SK-N-SH (cell line): ENCODE data around the gene MPP4. TPM values are rescaled to one million over a fixed set of nuclear protein-coding genes. Genes with fewer than 3 reads are reported as not detected.

Experiments
- CTCF ChIA-PET: fragments of 300-600, 350-600 bp; formaldehyde crosslinking; extraction: SDS; loops from one replicate; lab custom pipeline; 2021; lab: Yijun Ruan, JAX
- POLR2A ChIA-PET: fragments of 350-600 bp; sonication (Branson Sonifier 250); formaldehyde crosslinking; extraction: SDS; loops from one replicate; lab custom pipeline; 2020; ENCODE audit warnings: antibody characterized with exemption, inconsistent platforms; lab: Yijun Ruan, JAX
- DNase-seq: peaks from one replicate; pipeline ENCODE4 v3.0.0; 2012
- H2AFZ ChIP-seq: fragments of 200-600 bp; sonication (generic); 2 replicates; pipeline ENCODE4 v1.8.1; 2016; ENCODE audit warnings: antibody characterized with exemption, mild to moderate bottlenecking, low read depth
- H3F3A ChIP-seq: fragments of 200-600 bp; sonication (generic); replicated peaks from 2 replicates; pipeline ENCODE3; 2016; ENCODE audit warnings: antibody characterized with exemption, mild to moderate bottlenecking; ENCODE audit not compliant: insufficient read depth
- H3K27ac ChIP-seq, 2 experiments: fragments of 200-500 bp in 1 of 2; fragments of 200-600 bp in 1 of 2; sonication (Bioruptor generic) in 1 of 2; sonication (generic), shearing (Covaris generic) in 1 of 2; 2 replicates each; pipeline versions ENCODE4 v1.5.1 to v1.6.1; 2014 to 2016; ENCODE audit warnings: low read depth in 2 of 2, inconsistent platforms in 1 of 2, low read length in 1 of 2, mild to moderate bottlenecking in 1 of 2, mixed read lengths in 1 of 2
- H3K27me3 ChIP-seq: fragments of 200-600 bp; sonication (generic), shearing (Covaris generic); 2 replicates; pipeline ENCODE4 v1.6.1; 2016; ENCODE audit warnings: mixed run types; ENCODE audit not compliant: insufficient read depth
- H3K36me3 ChIP-seq, 2 experiments: fragments of 200-500 bp in 1 of 2; fragments of 200-600 bp in 1 of 2; sonication (Bioruptor generic) in 1 of 2; sonication (generic) in 1 of 2; replicated peaks in 1 of 2; 2 replicates each; pipeline versions ENCODE3 to v1.5.1; 2014 to 2016; ENCODE audit warnings: low read length in 1 of 2, mild to moderate bottlenecking in 1 of 2; ENCODE audit not compliant: insufficient read depth in 2 of 2, control insufficient read depth in 1 of 2
- H3K4me1 ChIP-seq, 2 experiments: fragments of 200-500 bp in 1 of 2; fragments of 200-600 bp in 1 of 2; sonication (Bioruptor generic) in 1 of 2; sonication (generic), shearing (Covaris generic) in 1 of 2; 2 replicates each; pipeline versions ENCODE4 v1.5.1 to v1.6.1; 2014 to 2016; ENCODE audit warnings: low read depth in 1 of 2, low read length in 1 of 2, mixed run types in 1 of 2; ENCODE audit not compliant: insufficient read depth in 2 of 2, control insufficient read depth in 1 of 2
- H3K4me2 ChIP-seq: fragments of 200-600 bp; sonication (generic), shearing (Covaris generic); 2 replicates; pipeline ENCODE4 v1.6.1; 2017; ENCODE audit warnings: mixed run types
- H3K4me3 ChIP-seq, 2 experiments: fragments of 200-500 bp in 1 of 2; fragments of 200-600 bp in 1 of 2; sonication (Bioruptor generic) in 1 of 2; sonication (generic), shearing (Covaris generic) in 1 of 2; 2 replicates each; pipeline versions ENCODE4 v1.5.1 to v1.8.1; 2014 to 2016; ENCODE audit warnings: low read depth in 2 of 2, inconsistent platforms in 1 of 2, low read length in 1 of 2, mild to moderate bottlenecking in 1 of 2, mixed read lengths in 1 of 2, moderate library complexity in 1 of 2
- H3K79me2 ChIP-seq: fragments of 200-600 bp; sonication (generic); 2 replicates; pipeline ENCODE4 v1.8.1; 2017; ENCODE audit warnings: mild to moderate bottlenecking; ENCODE audit not compliant: insufficient read depth
- H3K9ac ChIP-seq: fragments of 200-600 bp; sonication (generic); 2 replicates; pipeline ENCODE4 v1.6.1; 2017; ENCODE audit warnings: mixed run types
- H3K9me2 ChIP-seq: fragments of 200-600 bp; sonication (generic); 2 replicates; pipeline ENCODE4 v1.6.1; 2017; ENCODE audit warnings: mixed run types
- H3K9me3 ChIP-seq: fragments of 200-600 bp; sonication (generic); 2 replicates; pipeline ENCODE4 v1.6.1; 2017; ENCODE audit warnings: mixed run types, mild to moderate bottlenecking, moderate library complexity
- H4K20me1 ChIP-seq: fragments of 200-600 bp; sonication (generic); 2 replicates; pipeline ENCODE4 v1.6.1; 2017; ENCODE audit warnings: mild to moderate bottlenecking, mixed run types; ENCODE audit not compliant: insufficient read depth
- CHD2 ChIP-seq: fragments of 150-350 bp; IDR thresholded peaks from 2 replicates; pipeline ENCODE4 v1.6.1; 2018; ENCODE audit warnings: low read length; ENCODE audit not compliant: partially characterized antibody
- EP300 ChIP-seq, 2 experiments: IDR thresholded peaks; 2 replicates each; pipeline versions ENCODE4 v1.4.0 to v1.6.1; 2012; ENCODE audit warnings: borderline replicate concordance in 1 of 2, low read depth in 1 of 2, low read length in 1 of 2
- EZH2phosphoT487 ChIP-seq: fragments of 200-600 bp; sonication (generic); IDR thresholded peaks from 2 replicates; pipeline ENCODE4 v1.6.1; 2017; ENCODE audit warnings: low read depth, mixed run types, mild to moderate bottlenecking, antibody characterized with exemption, moderate library complexity, borderline replicate concordance
- FOSL2 ChIP-seq: IDR thresholded peaks from 2 replicates; pipeline ENCODE4 v1.4.0; 2012; ENCODE audit warnings: low read depth, mild to moderate bottlenecking, moderate library complexity, borderline replicate concordance
- FOXJ3 ChIP-seq: sonication (generic); formaldehyde crosslinking; IDR thresholded peaks from 2 replicates; pipeline ENCODE4 v1.5.1; 2020; ENCODE audit warnings: mild to moderate bottlenecking, missing genetic modification reagents
- FOXM1 ChIP-seq: IDR thresholded peaks from 2 replicates; pipeline ENCODE4 v1.4.0; 2012; ENCODE audit warnings: low read depth, mild to moderate bottlenecking
- GABPA ChIP-seq: IDR thresholded peaks from 2 replicates; pipeline ENCODE4 v1.4.0; 2012; ENCODE audit warnings: low read depth, mild to moderate bottlenecking
- GATA2 ChIP-seq: sonication (generic); formaldehyde crosslinking; IDR thresholded peaks from 2 replicates; pipeline ENCODE4 v1.5.0; 2020; ENCODE audit warnings: mild to moderate bottlenecking, missing genetic modification reagents
- IRF3 ChIP-seq: fragments of 150-350 bp; IDR thresholded peaks from 2 replicates; pipeline ENCODE4 v1.6.1; 2016; ENCODE audit warnings: mild to moderate bottlenecking, low read depth, low read length
- JUND ChIP-seq: IDR thresholded peaks from 2 replicates; pipeline ENCODE4 v1.4.0; 2012
- MAX ChIP-seq: IDR thresholded peaks from 2 replicates; pipeline ENCODE4 v1.4.0; 2012; ENCODE audit warnings: low read depth
- MEF2A ChIP-seq: IDR thresholded peaks from 2 replicates; pipeline ENCODE4 v1.4.0; 2012; ENCODE audit warnings: low read depth, borderline replicate concordance
- MXI1 ChIP-seq: IDR thresholded peaks from 2 replicates; pipeline ENCODE4 v1.6.1; 2012; ENCODE audit warnings: mild to moderate bottlenecking, low read depth, low read length, improper control_type of control experiment
- NFIC ChIP-seq: IDR thresholded peaks from 2 replicates; pipeline ENCODE4 v1.4.0; 2012; ENCODE audit warnings: borderline replicate concordance
- NRF1 ChIP-seq: IDR thresholded peaks from 2 replicates; pipeline ENCODE4 v1.6.1; 2012; ENCODE audit warnings: low read depth, mild to moderate bottlenecking, low read length
- PBX3 ChIP-seq: IDR thresholded peaks from 2 replicates; pipeline ENCODE4; 2012
- POLR2AphosphoS5 ChIP-seq: IDR thresholded peaks from 2 replicates; pipeline ENCODE4 v1.6.1; 2012; ENCODE audit warnings: low read depth, low read length
- RAD21 ChIP-seq: IDR thresholded peaks from 2 replicates; pipeline ENCODE4 v1.6.1; 2012; ENCODE audit warnings: mild to moderate bottlenecking, low read length
- REST ChIP-seq: IDR thresholded peaks from 2 replicates; pipeline ENCODE4 v1.6.1; 2012; ENCODE audit warnings: mild to moderate bottlenecking, low read depth, low read length, moderate library complexity
- RFX5 ChIP-seq: IDR thresholded peaks from 2 replicates; pipeline ENCODE4 v1.6.1; 2012; ENCODE audit warnings: mild to moderate bottlenecking, improper control_type of control experiment, low read length
- RXRA ChIP-seq: IDR thresholded peaks from 2 replicates; pipeline ENCODE4 v1.4.0; 2012; ENCODE audit warnings: low read depth, mild to moderate bottlenecking, borderline replicate concordance
- TAF1 ChIP-seq: IDR thresholded peaks from 2 replicates; pipeline ENCODE4 v1.6.1; 2012; ENCODE audit warnings: low read depth, mild to moderate bottlenecking, low read length, moderate library complexity, borderline replicate concordance
- TCF12 ChIP-seq: IDR thresholded peaks from 2 replicates; pipeline ENCODE4 v1.4.0; 2012
- TEAD4 ChIP-seq: IDR thresholded peaks from 2 replicates; pipeline ENCODE4 v1.4.0; 2012; ENCODE audit warnings: mild to moderate bottlenecking, borderline replicate concordance; ENCODE audit not compliant: insufficient read depth
- WGBS: methylation state at CpG from one replicate; pipeline ENCODE4 v1.1.6; 2017; ENCODE audit warnings: low lambda C conversion rate; 5-methylcytosine and 5-hydroxymethylcytosine counted together
- polyA plus RNA-seq, 3 experiments: library from polyadenylated mRNA; depleted of rRNA; stranded (reverse); fragments of >200 nt; gene quantifications; 2 replicates each; pipeline ENCODE4 v1.2.3, GENCODE V29; 2012

MPP4 gene
- polyA plus RNA-seq, 1 of the 3 experiments (the other 2 are of a cell fraction) = 24.4 TPM

- no peak for DNase-seq
- TF ChIP-seq EP300 (IDR thresholded peaks at IDR 0.05; ENCODE audit: borderline replicate concordance in 1 of 2, low read depth in 1 of 2, low read length in 1 of 2) (peak; percentile 68 to 96), RXRA (peak; percentile 73), MXI1 (no peak), TEAD4 (peak; percentile 97), FOSL2 (peak; percentile 68), MAX (peak; percentile 73; the same call in 1 of the 2 replicates), REST (no peak), RFX5 (no peak), EZH2phosphoT487 (no peak), MEF2A (peak; percentile 68; the same call in 1 of the 2 replicates), JUND (peak; percentile 89), PBX3 (peak; percentile 96), NRF1 (no peak), RAD21 (no peak), NFIC (peak; percentile 72), TCF12 (peak; percentile 99), POLR2AphosphoS5 (peak; percentile 81), IRF3 (no peak), CHD2 (no peak), FOXM1 (peak; percentile 95), GABPA (no peak), FOXJ3 (CRISPR knock-in tag) (no peak), TAF1 (no peak), GATA2 (CRISPR knock-in tag) (no peak)
- Histone ChIP-seq H3K27me3 (no peaks in the 10 kb centered on the region), H3K9me2 (no peaks in the 10 kb centered on the region), H3K27ac (peak overlapping the region; percentile 70 to 99; a peak in 3 of 4 replicates), H3K4me1 (peaks cover 10 to 33% of the 10 kb centered on the region in 2 experiments), H3K36me3 (no peaks in the 10 kb centered on the region), H3K9me3 (no peaks in the 10 kb centered on the region), H3K4me2 (peak overlapping the region; percentile 42), H3F3A (peaks cover 53% of the 10 kb centered on the region), H3K9ac (peak overlapping the region; percentile 39), H3K4me3 (no peak overlapping the region), H2AFZ (peak overlapping the region; percentile 41; the same call in 1 of the 2 replicates), H4K20me1 (no peaks in the 10 kb centered on the region), H3K79me2 (no peaks in the 10 kb centered on the region)
- 21% methylated on average over 5 of the region's 5 CpGs for WGBS
- ChIA-PET POLR2A (no interaction called here), CTCF (interaction anchor here (1.2 to 1.4 kb wide), 3 partner anchors 12 to 30 kb away, joined by 3 to 4 read pairs (median 4); no protein-coding TSS in a partner anchor)
Observed at GRCh38 chr2:201654616-201655384, 43.6 kb downstream of the MPP4 start.
